Stimulated activated CD4-positive, alpha-beta T cell treated with anti-CD3 and anti-CD28 coated beads, TNF-alpha, amount 100 ng/mL, for 24 hours (primary cell): ENCODE measurements around the gene FAM204A.

Source experiments
- DNase-seq, 3 experiments: peaks; one replicate each; pipeline ENCODE4 v3.0.0-alpha.2; 2020; ENCODE audit warnings: low read depth in 3 of 3

Gene FAM204A

DNA sequence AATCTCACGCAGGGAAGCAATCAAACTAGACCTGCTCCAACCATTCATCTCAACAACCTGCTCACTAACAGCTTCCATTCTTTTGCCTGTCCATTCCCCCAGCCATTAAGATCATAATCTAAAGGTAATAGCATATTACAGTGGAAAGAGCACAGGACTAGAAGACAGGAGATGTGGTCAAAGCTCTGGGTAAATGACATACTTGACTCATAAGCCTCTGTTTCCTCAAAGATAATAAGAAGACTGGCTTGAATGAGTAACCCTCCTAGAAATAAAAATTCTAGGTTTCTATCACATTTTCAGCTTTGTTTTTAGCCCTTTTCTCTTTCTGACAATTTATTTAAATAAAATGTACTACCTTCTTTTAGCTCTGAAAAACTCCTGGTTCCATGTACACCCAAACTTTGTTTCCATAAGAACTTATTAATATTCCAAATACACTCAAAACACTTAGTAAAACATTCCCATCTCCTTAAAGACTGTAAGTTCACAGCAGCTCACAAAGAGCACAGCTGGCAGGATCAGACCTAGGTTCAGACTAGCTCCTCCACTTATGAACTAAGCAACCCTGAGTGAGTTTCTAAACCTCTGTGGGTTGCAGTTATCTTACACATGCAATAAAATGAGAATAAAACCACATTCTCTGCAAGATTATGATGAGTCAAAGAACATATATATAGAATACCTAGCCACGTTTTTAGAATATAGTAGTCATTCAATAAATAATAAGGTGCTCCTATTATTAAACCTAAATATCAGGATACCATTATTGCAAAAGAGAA lies 11.6 kb downstream of the FAM204A start:
- no peak for DNase-seq

DNA sequence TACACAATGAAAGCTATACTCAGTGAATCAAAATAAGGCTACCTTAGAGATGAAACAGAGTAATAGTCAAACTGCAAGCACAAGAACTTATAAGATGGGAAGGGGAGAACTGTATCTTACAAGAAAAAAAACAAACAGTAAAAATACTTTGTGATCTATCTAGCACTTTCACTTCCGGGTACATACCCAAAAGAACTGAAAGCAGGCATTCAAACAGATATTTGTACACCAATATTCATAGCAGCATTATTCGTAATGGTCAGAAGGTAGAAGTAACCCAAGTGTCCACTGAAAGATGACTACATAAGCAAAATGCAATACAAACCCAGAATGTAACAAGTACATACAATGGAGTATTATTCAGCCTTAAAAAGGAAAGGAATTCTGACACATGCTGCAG lies 18.0 kb downstream of the FAM204A start:
- no peak for DNase-seq

DNA sequence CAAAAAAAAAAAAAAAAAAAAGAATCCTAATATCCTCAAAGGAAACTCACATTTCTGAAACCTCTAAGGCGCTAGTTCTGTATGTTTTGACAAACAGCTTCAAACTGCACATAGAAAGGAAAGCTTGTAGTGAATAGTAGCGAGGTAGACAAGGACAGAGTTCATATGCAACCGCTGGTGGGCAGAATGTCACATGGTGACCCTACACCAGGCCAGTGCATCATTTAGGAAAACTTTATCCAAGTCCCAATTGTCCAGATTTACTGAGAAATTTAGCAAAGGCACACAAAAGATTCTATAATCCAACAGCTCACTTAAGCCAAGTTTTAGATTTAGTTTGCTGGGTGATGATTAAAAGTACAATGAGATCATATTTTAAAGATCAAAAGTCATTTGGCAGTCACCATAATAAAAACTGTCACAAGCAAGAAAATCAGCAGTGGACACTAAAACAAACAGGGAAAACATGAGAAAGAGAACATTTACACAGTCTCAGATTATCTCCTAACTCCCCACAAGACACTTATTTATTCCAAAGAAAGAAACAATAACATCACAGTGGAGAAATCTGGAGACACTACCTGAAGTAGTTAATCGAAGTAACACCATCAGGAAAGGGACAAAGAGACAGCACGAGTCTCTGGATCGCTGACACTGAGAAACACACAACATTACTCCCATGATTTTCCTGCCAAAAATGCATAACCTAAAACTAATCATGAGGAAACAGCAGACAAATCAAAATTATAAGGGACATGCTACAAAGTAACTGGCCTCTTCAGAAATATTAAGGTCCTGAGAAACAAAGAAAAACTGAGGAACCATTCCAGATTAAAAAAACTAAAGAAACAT lies 20.2 kb downstream of the FAM204A start:
- DNase-seq, result no peak

DNA sequence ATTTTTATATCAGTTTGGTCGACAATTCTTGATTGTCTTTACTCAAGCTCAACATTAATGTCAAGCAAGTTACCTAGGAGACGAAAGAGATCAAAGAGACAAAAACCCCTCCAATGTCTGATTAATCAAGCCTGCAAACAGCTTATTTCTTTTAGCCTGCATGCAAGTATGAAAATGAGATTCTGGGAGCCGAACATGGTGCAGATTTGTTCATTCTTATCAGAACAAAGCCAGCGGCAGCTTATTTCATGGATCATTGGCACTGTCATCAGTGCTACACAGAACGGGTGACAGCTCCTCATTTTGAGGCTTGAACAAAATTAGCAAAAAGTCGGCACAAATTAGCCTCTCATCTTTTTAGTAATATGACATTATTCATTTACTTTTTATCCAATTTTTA lies 26.5 kb downstream of the FAM204A start:
- no peak for DNase-seq

DNA sequence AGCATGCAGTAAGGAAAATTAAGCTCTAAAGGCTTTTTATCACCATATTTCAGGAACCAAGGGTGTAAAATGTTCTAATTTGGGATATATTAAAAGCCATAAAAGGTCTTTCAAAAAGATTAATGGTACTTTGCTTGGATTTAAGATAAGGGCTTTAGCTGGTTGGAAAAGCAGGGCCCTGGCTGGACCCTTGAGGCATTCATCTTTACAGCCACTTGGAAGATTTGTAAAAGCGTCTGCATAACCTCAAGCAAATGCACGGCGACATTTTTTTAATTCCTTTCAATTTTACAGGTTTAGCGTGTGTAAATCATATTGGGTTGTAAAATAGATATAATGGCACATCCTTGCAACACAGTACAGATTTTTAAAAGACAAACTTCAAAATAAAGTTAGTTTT lies 27.2 kb downstream of the FAM204A start:
- DNase-seq, result no peak

DNA sequence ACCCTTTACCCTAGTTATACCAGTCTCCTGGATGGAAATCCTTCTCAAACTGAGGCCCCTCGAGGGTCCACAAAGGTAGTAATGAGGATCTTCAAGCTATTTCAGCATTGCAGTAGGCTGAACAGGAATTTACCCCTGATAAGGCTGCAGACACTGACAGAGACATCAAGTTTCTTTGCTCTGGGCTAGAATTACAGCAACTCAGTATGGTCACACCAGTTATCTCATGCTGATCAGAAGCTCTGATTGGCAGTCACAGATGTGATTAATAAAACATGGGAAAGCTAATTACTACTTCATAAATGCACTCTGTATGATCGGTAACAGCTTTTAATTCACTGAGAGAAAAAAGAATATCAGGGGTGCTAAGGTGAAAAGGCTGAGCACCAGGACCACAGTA lies 30.6 kb downstream of the FAM204A start:
- DNase-seq, result no peak

DNA sequence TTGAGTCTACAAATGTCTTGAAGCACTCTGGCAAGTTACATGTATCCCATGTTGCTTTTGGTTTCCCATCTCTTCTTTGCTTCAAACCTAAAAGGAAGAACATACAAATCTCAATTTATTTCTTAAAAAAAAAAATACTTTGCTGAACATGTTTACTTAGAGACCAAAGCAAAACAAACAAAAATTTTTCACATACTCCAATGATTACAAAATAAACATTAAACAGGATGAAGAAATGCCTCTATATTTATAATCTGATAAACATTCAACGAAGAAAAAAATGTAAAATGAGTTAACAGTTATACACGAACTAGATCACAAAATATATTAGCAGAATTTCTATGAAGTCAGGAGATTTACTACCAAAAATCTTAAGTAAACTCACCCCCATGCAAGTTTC lies 31.3 kb downstream of the FAM204A start:
- DNase-seq, result no peak

DNA sequence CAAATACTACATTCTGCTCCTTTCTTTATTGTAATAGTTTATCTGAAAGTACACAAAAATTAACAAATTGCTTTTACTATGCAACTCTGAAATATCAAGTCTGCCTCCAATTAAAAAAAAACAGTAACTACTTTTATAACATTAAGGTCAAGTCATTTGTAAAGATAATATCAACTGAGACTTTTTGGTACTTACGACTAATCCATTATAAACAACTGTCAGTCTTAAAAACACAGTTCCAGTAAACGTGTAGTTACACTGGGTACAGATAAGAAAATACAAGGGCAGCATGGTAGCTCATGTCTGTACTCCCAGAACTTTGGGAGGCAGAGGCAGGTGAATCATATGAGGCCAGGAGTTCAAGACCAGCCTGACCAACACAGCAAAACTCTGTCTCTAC lies 32.2 kb downstream of the FAM204A start:
- DNase-seq, result no peak

DNA sequence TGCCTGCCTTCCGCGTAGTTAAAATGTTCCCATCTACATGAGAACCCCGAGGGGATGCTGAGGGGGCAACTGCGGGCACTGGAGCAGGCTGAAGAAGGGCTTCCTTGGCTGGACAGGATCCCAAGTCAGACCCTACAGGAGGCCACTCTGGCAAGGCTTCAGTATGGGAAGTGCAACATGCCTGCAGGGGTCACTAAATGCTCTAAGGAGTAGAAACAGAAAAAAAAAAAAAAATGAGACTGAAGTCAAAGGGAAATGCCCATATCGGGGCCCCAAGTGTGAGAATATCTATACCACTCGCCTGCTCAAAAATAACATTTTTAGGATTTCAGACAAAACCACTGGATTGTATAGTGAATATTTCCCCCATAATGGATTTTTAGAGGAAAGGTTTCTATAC lies 33.5 kb downstream of the FAM204A start:
- DNase-seq, result no peak

DNA sequence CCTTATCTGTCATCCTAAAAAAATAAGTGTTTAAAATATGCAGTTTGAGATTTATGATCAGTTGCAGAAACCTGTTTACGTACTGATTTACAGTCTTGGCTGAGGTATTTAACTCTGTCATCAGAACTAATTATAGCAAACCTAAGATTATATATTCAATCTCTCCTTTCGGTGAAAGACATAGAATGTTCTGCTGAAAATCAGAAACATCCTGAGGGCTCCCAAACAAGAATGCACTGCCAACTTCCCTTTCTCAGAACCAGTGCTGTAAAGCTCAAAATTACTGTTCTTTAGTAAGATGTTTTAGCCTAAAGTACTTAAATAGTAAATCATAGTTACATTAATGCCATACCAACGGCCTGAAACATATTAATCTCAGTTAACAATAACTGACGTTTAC lies 34.3 kb downstream of the FAM204A start:
- no peak for DNase-seq

DNA sequence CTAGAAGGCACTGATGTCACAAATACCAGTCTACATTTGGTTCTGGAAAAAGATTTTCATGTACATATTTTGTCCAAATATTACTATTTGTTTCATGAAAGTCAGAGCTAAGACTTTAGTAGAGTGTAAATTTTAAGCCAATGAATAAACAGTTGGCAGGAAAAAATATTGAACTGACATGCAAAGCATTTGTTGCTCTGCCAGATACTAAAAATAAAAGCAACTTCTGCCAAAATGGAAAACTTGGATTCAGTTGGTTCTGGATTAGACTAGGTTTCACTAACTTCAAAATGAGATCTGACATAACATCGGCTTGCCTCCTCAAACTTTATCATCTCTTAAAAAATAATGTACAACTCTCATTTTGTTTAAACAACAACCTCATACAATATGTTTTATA lies 34.9 kb downstream of the FAM204A start:
- DNase-seq, result no peak

DNA sequence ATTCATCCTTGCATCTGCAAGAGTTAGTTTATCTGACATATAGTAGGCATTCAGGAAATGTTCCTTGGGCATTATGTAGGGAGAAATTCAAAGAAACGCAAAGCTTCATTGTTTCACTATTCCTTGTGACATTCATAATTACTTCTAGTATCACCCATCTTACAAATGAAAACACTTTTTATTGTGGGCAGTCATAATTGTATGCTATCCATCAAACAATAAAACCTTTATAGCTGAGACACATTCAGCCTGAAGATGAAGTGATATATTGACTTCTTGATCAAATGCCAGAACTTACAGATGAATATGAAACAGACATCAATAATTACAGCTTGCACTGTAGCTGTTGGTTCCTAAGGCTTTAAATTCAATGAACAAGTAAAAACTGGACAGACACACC lies 36.4 kb downstream of the FAM204A start:
- no peak for DNase-seq

DNA sequence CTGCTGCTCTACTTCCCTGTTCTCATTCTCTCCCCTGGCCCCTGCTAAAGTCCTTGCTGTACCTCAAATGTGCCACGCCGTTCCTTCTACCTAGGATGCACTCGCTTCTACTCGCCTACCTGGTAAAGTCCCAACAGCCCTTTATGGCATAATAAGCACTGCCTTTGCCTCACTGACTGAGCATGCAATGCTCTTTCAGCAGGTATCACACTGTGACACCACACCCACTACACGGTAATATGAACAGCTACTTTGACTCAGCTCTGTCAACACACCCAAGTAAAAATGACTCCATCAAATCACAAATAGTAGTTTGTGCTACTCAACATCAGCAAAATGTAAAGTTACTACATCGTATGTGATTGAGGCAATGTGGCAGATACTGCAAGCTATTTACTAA lies 37.6 kb downstream of the FAM204A start:
- no peak for DNase-seq

DNA sequence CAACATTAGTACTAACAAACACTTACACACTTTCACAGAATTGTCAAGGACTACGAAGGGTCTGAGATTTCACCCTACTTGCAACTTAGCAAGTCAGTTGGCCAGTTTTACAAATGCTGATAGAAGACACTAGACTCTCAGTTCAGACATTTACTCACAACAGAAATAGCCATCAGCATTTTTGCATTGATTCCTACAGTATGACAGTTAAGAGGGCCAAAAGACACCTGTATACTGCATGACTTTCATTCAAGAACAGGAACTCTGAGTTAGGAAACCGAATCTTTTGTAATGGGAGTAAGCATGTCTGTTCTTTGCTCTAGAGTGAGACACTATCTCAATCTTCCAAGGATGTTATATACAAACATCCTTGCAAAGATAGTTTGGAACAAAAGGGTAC lies 40.9 kb downstream of the FAM204A start:
- DNase-seq, result no peak

DNA sequence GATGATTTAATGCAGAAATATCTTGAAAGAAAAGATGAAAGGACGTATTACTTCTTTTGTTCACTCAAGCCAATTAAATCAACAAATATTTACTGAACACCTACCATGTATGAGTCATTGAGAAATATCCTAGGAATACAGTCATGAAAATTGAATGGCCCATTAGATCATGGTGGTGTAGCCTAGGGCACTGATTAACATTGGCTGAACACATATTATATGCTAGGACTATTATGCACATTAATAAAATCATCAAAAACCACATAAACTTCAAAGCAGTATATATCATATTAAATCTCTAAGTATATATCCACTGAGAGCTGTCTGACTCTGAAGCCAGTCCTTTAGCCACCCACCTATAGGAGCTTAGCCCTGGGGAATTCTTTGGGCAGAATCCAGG lies 41.8 kb downstream of the FAM204A start:
- DNase-seq, result no peak

DNA sequence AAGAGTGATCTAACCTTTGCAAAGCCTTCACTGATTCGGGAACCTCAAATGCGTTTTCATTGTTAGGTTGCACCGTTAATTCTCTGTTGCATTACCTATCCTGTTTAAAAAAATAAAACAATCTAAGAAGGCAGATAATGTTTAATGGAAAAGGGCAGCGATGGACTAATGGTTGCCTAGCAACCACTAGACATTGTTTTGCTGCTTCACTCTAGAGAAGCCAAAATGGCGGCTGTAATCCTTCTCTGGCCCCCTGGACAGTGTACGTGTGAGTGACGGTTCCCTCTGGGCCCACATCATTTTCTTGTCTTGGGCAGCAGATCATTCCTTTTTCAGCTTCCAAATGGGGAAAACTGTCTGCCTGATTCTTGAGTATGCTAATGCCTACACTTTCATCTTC lies 43.3 kb downstream of the FAM204A start:
- DNase-seq, result no peak

DNA sequence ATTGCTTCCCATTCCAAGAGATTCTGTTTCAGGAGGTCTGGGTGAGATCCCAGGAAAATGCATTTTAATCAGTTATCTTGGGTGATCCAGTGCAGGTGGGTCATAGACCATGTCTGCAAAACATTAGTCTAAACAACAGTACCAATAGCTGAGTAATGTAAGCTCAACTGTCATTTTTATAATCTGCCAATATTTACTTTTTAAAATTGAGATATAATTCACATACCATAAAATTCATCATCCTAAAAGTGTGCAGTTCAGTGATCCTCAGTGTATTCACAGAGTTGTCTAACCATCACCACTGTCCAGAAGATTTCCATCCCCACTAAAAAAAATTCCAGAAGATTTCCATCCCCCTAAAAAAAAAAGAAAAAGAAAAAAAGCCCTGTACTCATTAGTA lies 51.0 kb downstream of the FAM204A start:
- DNase-seq, result no peak

DNA sequence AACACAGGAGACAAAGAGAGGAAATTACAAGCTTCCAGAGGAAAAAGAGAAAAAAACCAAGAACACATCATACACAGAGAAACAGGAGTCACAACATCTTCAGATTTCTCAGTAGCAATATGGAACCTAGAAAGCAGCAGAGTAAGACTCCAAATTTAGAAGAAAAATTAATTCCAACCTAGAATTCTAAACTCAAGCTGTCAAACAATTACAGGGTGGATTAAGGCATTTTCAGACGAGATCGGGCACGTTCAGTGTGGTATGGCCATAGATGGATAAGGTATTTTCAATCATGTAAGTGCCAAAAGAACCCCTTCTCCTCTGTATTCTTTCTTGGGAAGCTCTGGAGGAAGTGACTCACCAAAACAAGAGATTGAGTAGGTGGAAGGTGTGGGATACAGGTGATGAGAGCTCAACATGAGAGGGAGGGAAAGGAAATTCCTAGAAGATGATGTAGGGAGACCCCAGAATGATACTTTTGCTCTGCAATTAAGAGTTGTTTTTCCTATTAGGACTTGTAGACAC lies 51.6 kb downstream of the FAM204A start:
- no peak for DNase-seq

DNA sequence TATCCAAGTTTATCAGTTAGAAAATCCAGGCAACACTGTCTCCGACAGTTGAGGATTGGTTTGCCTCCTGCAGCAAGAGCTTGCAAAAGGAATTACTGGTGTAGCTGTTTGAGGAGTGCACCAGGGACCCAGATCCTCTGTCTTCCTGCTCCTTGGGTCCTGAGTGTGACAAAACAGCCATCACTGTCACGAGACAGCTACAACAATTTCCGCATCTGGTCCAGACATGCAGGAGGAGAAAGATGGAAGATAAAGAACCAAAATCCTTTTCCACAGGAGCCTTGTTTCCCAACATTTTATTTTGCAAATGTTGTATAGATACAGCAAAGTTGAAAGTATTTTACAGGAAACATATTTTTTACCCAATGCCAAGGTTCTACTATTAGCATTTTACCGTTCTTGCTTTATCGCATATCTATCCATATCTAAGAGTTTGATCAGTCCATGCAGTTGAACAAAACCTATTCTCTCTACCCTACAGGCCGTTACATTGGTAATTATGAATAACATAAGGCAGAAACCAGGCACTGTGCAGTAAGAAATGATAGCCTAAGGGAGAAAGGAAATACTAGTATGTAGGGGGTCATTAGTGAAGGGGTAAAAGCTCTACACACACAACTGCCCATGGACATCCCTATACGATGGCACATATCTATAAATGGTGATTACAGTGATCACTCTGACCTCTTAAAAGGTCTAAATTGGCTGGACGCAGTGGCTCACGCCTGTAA lies 54.9 kb downstream of the FAM204A start:
- DNase-seq, result no peak

DNA sequence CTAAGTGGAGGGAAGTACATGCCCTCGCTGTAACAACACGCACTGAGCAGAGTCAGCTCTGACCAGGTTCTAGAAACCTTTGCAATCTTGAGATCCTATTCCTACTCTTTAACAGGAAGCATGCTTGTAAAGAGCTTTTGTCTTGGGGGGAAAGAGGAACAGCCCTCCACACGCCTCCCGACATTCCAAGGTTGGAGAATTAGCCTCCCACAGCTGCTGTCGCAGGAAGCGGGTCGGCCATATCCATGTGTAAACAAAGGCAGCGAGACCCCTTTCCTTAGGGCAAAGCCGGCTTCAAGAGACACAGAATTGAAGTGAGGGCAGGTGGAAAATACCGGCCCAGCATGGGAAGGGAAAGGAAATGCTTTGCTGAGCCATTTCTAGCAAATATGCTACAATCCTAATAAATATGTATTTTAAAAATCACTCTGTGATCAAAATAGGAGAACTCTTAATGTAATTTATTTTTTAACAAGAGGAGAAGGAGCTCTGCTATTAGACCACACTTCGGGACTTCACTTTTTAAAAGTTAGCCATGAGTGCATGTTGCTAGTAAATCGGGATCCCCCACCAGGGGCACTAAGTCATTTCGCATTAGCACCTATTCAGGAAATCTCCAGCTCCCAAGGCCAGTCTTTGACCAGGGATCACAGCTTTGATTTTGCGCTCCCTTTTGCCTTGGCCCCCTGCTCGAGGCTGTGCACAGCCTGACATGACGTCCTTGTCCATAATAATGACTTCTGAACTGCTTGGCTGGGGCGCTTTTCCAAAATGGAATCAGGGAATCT lies 55.9 kb downstream of the FAM204A start:
- no peak for DNase-seq

DNA sequence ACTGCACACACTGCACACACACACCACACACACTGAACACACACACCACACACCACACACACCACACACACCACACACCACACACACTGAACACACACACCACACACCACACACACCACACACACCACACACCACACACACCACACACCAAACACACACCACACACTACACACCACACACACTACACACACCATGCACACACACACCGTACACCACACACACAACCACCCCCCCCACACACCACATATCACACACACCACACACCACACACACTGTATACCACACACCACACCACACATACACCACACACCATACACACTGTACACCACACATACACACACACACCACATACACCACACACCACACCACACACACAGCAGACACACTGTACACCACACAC lies 59.5 kb downstream of the FAM204A start:
- no peak for DNase-seq

DNA sequence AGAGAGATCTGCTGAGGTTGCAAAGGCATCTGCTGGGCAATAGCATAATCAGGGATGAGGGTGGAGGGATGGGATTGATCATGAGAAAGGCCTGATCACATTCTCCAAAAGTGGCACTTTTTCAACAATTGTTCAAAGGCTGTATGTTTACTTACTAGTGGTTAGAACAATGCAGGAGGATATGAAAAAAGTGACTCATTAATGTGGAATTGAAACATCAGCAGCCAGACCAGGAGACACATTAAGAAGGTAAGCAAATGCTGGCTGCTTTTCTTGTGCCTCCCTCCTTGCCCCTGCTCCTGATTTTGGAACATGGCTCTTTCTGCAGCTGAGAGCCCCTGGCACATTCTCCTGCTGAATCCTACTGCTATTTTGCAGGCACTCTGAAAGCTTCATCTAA lies 63.5 kb downstream of the FAM204A start:
- DNase-seq, result no peak
